Upper lobe of left lung (tissue), 6 donors: ENCODE results near the gene C5orf58. TPM values are rescaled to one million over a fixed set of nuclear protein-coding genes. Genes with fewer than 3 reads are reported as not detected.

Source experiments
- ATAC-seq, 2 donors: fragments of 200-7000 bp; cut with Tn5 transposase; one replicate each; pipeline ENCODE4 v1.9.1; 2022; ENCODE audit warnings: mild to moderate bottlenecking in 2 of 2, moderate library complexity in 2 of 2; ENCODE audit not compliant: low FRiP score in 2 of 2
- DNase-seq, 2 donors: peaks; one replicate each; pipeline ENCODE4 v3.0.0-alpha.2; 2019 to 2020
- H3K27ac ChIP-seq, 4 donors: fragments of 200-600 bp; sonication (generic); one replicate each; pipeline ENCODE4 v1.5.1; 2016 to 2019
- H3K27me3 ChIP-seq, 4 donors: fragments of 200-600 bp; sonication (generic); one replicate each; pipeline ENCODE4 v1.5.1; 2017 to 2019
- H3K36me3 ChIP-seq, 4 donors: fragments of 200-600 bp; sonication (generic); one replicate each; pipeline ENCODE4 v1.5.1; 2016 to 2019
- H3K4me1 ChIP-seq, 4 donors: fragments of 200-600 bp; sonication (generic); one replicate each; pipeline ENCODE4 v1.5.1; 2018 to 2019
- H3K4me3 ChIP-seq, 4 donors: fragments of 200-600 bp; sonication (generic); one replicate each; pipeline ENCODE4 v1.5.1; 2017 to 2019; ENCODE audit warnings: mild to moderate bottlenecking in 2 of 4, moderate library complexity in 1 of 4
- H3K9me3 ChIP-seq, 4 donors: fragments of 200-600 bp; sonication (generic); one replicate each; pipeline ENCODE4 v1.5.1; 2018 to 2019
- CTCF ChIP-seq, 6 experiments: fragments of 450-650 bp in 4 of 6; fragments of 200-600 bp in 2 of 6; sonication (generic) in 2 of 6; IDR thresholded peaks; one replicate each; pipeline ENCODE4 v1.5.1; 2016 to 2019; ENCODE audit warnings: antibody characterized with exemption in 6 of 6
- EP300 ChIP-seq, 4 donors: sonication (generic); formaldehyde crosslinking; IDR thresholded peaks; one replicate each; pipeline ENCODE4 v1.5.1; 2017; ENCODE audit warnings: antibody characterized with exemption in 4 of 4, control low read depth in 2 of 4
- POLR2A ChIP-seq, 4 donors: fragments of 450-650 bp; IDR thresholded peaks; one replicate each; pipeline ENCODE4 v1.5.1; 2016 to 2017; ENCODE audit warnings: antibody characterized with exemption in 4 of 4, mild to moderate bottlenecking in 2 of 4
- POLR2AphosphoS5 ChIP-seq, 2 donors: sonication (generic); formaldehyde crosslinking; IDR thresholded peaks; one replicate each; pipeline ENCODE4 v1.5.1; 2017; ENCODE audit warnings: antibody characterized with exemption in 2 of 2
- WGBS, 2 donors: methylation state at CpG; one replicate each; pipeline ENCODE4 v1.1.5; 2017 to 2018; 5-methylcytosine and 5-hydroxymethylcytosine counted together
- total RNA-seq, 6 donors: library from RNA; depleted of rRNA in 4 of 6; stranded (reverse); fragments of >200 nt in 4 of 6; gene quantifications; one replicate each; pipeline versions ENCODE4 v1.1.0 to v1.2.1, GENCODE V29; 2016 to 2021
- donor health status: DM: no; HTN: no; CAD: no; lungs with moderate emphysema.
- donor health status: DM: no; HTN: yes; CAD: no; lungs with severe emphysema.

The C5orf58 gene
- total RNA-seq, 6 donors from 2014 or later, result not detected

GRCh38 chr5:170200876-170201275 lies 31.9 kb upstream of the C5orf58 start:
- DNase-seq (no peak), ATAC-seq (no peak)
- Histone ChIP-seq H3K36me3 (no peaks in the 10 kb centered on the region), H3K4me3 (no peak overlapping the region), H3K4me1 (no peaks in the 10 kb centered on the region), H3K9me3 (no peaks in the 10 kb centered on the region), H3K27ac (no peak overlapping the region), H3K27me3 (no peaks in the 10 kb centered on the region)
- 0% methylated on average over 1 of the region's 1 CpG for WGBS, 2 donors
- TF ChIP-seq EP300 (IDR thresholded peaks at IDR 0.05) (no peak), CTCF (IDR thresholded peaks at IDR 0.05) (no peak), POLR2A (IDR thresholded peaks at IDR 0.05) (no peak), POLR2AphosphoS5 (IDR thresholded peaks at IDR 0.05) (no peak)

GRCh38 chr5:170201311-170201710 lies 31.5 kb upstream of the C5orf58 start:
- ATAC-seq (no peak), DNase-seq (no peak)
- TF ChIP-seq POLR2A (IDR thresholded peaks at IDR 0.05), result no peak
- H3K9me3 ChIP-seq, result no peaks in the 10 kb centered on the region
- WGBS, 2 donors, result 47 to 56% methylated on average over 2 of the region's 2 CpGs
- H3K27me3 ChIP-seq, result no peaks in the 10 kb centered on the region
- H3K27ac ChIP-seq, result no peak overlapping the region
- no peak overlapping the region for H3K4me3 ChIP-seq
- no peaks in the 10 kb centered on the region for H3K4me1 ChIP-seq
- H3K36me3 ChIP-seq, result no peaks in the 10 kb centered on the region

- Histone ChIP-seq H3K9me3 (no peaks in the 10 kb centered on the region), H3K27me3 (no peaks in the 10 kb centered on the region), H3K36me3 (no peaks in the 10 kb centered on the region), H3K4me1 (no peaks in the 10 kb centered on the region), H3K4me3 (no peak overlapping the region), H3K27ac (no peak overlapping the region)
- WGBS, 2 donors, result 55 to 72% methylated on average over 2 of the region's 2 CpGs
- DNase-seq (no peak), ATAC-seq (no peak)
- TF ChIP-seq CTCF (IDR thresholded peaks at IDR 0.05) (no peak), POLR2AphosphoS5 (IDR thresholded peaks at IDR 0.05) (no peak), POLR2A (IDR thresholded peaks at IDR 0.05) (no peak), EP300 (IDR thresholded peaks at IDR 0.05) (no peak)
Observed at GRCh38 chr5:170202117-170202516, 30.7 kb upstream of the C5orf58 start.

GRCh38 chr5:170204202-170204601 lies 28.6 kb upstream of the C5orf58 start:
- DNase-seq, result no peak
- H3K36me3 ChIP-seq, result no peaks in the 10 kb centered on the region
- WGBS, 2 donors, result 90 to 93% methylated on average over 5 of the region's 5 CpGs
- TF ChIP-seq EP300 (IDR thresholded peaks at IDR 0.05) (no peak), POLR2AphosphoS5 (IDR thresholded peaks at IDR 0.05) (no peak), CTCF (IDR thresholded peaks at IDR 0.05) (no peak)
- no peak overlapping the region for H3K27ac ChIP-seq
- no peaks in the 10 kb centered on the region for H3K4me1 ChIP-seq
- no peak for ATAC-seq
- H3K4me3 ChIP-seq, result no peak overlapping the region
- H3K9me3 ChIP-seq, result no peaks in the 10 kb centered on the region
- no peaks in the 10 kb centered on the region for H3K27me3 ChIP-seq

GRCh38 chr5:170206216-170206615 lies 26.6 kb upstream of the C5orf58 start:
- ATAC-seq, result no peak
- H3K27ac ChIP-seq, result no peak overlapping the region
- no peaks in the 10 kb centered on the region for H3K9me3 ChIP-seq
- TF ChIP-seq CTCF (IDR thresholded peaks at IDR 0.05) (no peak), POLR2AphosphoS5 (IDR thresholded peaks at IDR 0.05) (no peak), POLR2A (IDR thresholded peaks at IDR 0.05) (no peak), EP300 (IDR thresholded peaks at IDR 0.05) (no peak)
- no peak for DNase-seq
- no peaks in the 10 kb centered on the region for H3K4me1 ChIP-seq
- H3K36me3 ChIP-seq, result no peaks in the 10 kb centered on the region
- H3K4me3 ChIP-seq, result no peak overlapping the region
- WGBS, 2 donors, result 60 to 61% methylated on average over 3 of the region's 3 CpGs
- H3K27me3 ChIP-seq, result no peaks in the 10 kb centered on the region
